HEK293 (cell line): Measurements from ENCODE around the gene CDK4.
A peak's percentile ranks its signal among the peaks of the same experiment; 100 is the strongest.

Experiments used
- CTCF ChIA-PET: fragments of 350-600 bp; formaldehyde crosslinking; extraction: SDS; loops from one replicate; lab custom pipeline; 2021; ENCODE audit warnings: antibody characterized with exemption; lab: Yijun Ruan, JAX
- POLR2A ChIA-PET: fragments of 300-600 bp; formaldehyde crosslinking; extraction: SDS; loops from one replicate; lab custom pipeline; 2020; ENCODE audit warnings: antibody characterized with exemption, inconsistent platforms; lab: Yijun Ruan, JAX
- H3K27ac ChIP-seq: fragments of 200-500 bp; sonication (Bioruptor generic); 2 replicates; pipeline ENCODE4 v1.5.1; 2014; ENCODE audit warnings: low read depth, low read length, control low read depth, inconsistent platforms; ENCODE audit errors: extremely low read depth
- H3K36me3 ChIP-seq, 2 experiments: fragments of 200-500 bp in 1 of 2; sonication (Bioruptor generic) in 1 of 2; 1 replicate in 1 of 2; 2 replicates in 1 of 2; pipeline ENCODE4 v1.5.1; 2014 to 2017; ENCODE audit warnings: inconsistent platforms in 2 of 2, low read length in 2 of 2; ENCODE audit not compliant: control insufficient read depth in 2 of 2, insufficient read depth in 1 of 2
- H3K4me1 ChIP-seq: fragments of 200-500 bp; sonication (Bioruptor generic); 2 replicates; pipeline ENCODE4 v1.5.1; 2014; ENCODE audit warnings: mild to moderate bottlenecking, low read length, inconsistent platforms; ENCODE audit not compliant: control insufficient read depth, insufficient read depth
- H3K4me3 ChIP-seq: 2 replicates; pipeline ENCODE4 v1.5.1; 2011; ENCODE audit warnings: low read depth, mild to moderate bottlenecking, control low read depth, low read length, moderate library complexity
- H3K9me3 ChIP-seq: fragments of 200-500 bp; sonication (Bioruptor generic); 2 replicates; pipeline ENCODE4 v1.5.1; 2014; ENCODE audit warnings: low read depth, low read length, inconsistent platforms; ENCODE audit not compliant: control insufficient read depth, insufficient read depth
- HOXC10 ChIP-seq: sonication (generic); formaldehyde crosslinking; IDR thresholded peaks from 2 replicates; pipeline ENCODE4 v1.8.1; 2023; ENCODE audit warnings: mild to moderate bottlenecking, missing genetic modification reagents
- REPIN1 ChIP-seq: fragments of 450-650 bp; formaldehyde crosslinking; IDR thresholded peaks from 2 replicates; pipeline ENCODE4 v1.5.1; 2017; ENCODE audit warnings: missing biosample characterization, missing genetic modification characterization, low read depth
- ZBTB48 ChIP-seq: fragments of 450-650 bp; formaldehyde crosslinking; IDR thresholded peaks from 2 replicates; pipeline ENCODE4 v1.5.1; 2016; ENCODE audit warnings: missing biosample characterization, missing genetic modification characterization
- ZNF416 ChIP-seq: fragments of 450-650 bp; formaldehyde crosslinking; IDR thresholded peaks from 2 replicates; pipeline ENCODE4 v1.5.1; 2016; ENCODE audit warnings: missing biosample characterization, missing genetic modification characterization
- ZNF600 ChIP-seq: fragments of 450-650 bp; formaldehyde crosslinking; IDR thresholded peaks from 2 replicates; pipeline ENCODE4 v1.5.1; 2016; ENCODE audit warnings: missing biosample characterization, missing genetic modification characterization
- TF ChIP-seq, protein P1 (sequence below): fragments of 450-650 bp; formaldehyde crosslinking; IDR thresholded peaks from 2 replicates; pipeline ENCODE4 v1.5.1; 2016; ENCODE audit warnings: missing biosample characterization, missing genetic modification characterization
- TF ChIP-seq, protein P2 (sequence below): fragments of 450-650 bp; formaldehyde crosslinking; IDR thresholded peaks from 2 replicates; pipeline ENCODE4 v1.5.1; 2016; ENCODE audit warnings: missing biosample characterization, missing genetic modification characterization, borderline replicate concordance
- TF ChIP-seq, protein P3 (sequence below): fragments of 450-650 bp; formaldehyde crosslinking; IDR thresholded peaks from 2 replicates; pipeline ENCODE4 v1.5.1; 2016; ENCODE audit warnings: missing biosample characterization, missing genetic modification characterization

The CDK4 gene

DNA sequence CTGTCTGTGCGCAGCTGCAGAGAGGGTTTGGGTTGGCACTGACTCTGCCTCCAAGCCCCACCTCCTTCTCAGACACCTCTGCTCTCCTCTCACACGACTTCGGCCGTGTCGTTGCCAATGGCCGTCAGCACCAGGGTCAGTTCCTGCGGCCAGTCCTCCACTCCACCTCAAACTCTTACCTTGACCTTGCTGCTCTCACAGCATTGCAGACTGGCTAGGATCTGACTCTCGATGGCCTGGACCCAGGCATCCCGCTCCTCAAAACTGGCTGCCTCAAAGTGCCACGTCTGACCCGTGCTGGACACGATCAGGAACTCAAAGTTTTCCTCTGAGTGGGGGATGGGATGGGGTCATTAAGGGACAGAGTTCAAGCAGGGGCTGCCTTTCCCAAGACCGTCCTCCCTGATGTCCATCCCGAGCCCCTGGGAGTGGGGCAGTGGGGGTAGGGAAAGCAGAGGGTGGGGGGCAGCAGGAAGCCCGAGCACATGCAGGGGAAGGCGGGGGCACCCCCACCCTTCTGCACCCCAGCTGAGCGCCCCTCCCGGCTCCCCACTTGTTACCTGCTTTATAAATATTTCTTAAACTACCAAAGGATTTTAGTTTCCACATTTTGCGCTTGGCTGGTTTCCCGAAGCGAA is 24.2 kb downstream of the CDK4 start:
- Histone ChIP-seq H3K4me1 (no peaks in the 10 kb centered on the region), H3K4me3 (no peak overlapping the region), H3K9me3 (no peaks in the 10 kb centered on the region), H3K27ac (no peak overlapping the region), H3K36me3 (no peaks in the 10 kb centered on the region)
- TF ChIP-seq, protein P1, sequence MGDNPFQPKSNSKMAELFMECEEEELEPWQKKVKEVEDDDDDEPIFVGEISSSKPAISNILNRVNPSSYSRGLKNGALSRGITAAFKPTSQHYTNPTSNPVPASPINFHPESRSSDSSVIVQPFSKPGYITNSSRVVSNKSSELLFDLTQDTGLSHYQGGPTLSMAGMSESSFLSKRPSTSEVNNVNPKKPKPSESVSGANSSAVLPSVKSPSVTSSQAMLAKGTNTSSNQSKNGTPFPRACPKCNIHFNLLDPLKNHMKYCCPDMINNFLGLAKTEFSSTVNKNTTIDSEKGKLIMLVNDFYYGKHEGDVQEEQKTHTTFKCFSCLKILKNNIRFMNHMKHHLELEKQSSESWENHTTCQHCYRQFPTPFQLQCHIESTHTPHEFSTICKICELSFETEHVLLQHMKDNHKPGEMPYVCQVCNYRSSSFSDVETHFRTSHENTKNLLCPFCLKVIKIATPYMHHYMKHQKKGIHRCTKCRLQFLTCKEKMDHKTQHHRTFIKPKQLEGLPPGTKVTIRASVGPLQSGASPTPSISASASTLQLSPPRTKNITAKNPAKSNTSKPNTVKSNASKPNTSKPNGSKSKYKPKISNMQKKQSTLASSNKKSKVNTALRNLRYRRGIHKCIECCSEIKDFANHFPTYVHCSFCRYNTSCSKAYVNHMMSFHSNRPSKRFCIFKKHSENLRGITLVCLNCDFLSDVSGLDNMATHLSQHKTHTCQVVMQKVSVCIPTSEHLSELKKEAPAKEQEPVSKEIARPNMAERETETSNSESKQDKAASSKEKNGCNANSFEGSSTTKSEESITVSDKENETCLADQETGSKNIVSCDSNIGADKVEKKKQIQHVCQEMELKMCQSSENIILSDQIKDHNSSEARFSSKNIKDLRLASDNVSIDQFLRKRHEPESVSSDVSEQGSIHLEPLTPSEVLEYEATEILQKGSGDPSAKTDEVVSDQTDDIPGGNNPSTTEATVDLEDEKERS = no peak
- TF ChIP-seq ZNF600 (tag by site-specific recombination) = 0 out of 2 replicates have a peak, but pooled peaks have one; percentile 5
- CTCF ChIA-PET = interaction anchor here (3.9 kb wide), 1 partner anchor 16 kb away, joined by 22 read pairs; the partner anchor contains the start of gene TSPAN31
- POLR2A ChIA-PET = no interaction called here

DNA sequence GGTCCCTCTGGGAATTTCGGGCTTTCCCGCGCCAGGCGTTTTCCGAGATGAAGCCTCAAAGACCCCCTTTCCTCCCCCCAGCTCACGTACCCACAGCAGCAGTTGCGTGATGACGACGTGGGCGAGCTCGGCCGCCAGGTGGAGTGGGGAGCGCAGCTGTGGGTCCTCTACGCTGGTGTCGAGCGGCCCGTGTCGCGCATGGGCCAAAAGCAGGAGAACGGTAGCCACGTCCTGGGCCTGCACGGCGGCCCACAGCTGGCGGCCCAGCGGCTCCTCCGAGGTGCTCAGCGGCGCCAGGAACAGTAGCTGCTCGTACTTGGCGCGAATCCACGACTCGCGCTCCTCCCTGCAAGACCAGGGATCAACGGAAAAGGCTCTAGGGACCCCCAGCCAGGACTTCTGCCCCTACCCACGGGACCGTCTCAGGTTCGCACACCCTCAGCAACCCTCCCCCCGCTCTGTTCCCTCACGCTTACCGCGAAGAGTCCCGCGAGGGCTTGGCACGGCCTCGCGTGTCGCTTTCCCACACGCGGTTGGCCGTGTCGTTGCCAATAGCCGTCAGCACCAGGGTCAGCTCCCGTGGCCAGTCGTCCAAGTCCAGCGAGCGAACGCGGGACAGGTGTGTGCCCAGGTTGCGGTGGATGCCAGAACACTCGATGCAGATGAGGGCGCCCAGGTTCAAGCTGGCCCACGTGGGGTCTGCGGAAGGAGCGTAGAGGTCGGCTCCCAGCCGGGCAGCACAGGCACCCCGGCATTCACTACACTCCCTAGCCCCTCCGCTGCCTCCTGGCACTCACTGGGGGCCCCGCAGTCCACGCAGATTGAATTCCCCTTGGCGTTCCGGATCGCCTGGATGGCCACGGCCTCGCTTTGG is 25.0 kb downstream of the CDK4 start:
- H3K4me3 ChIP-seq = peak overlapping the region; percentile 76
- H3K27ac ChIP-seq = peak overlapping the region; percentile 82; the same call in 1 of the 2 replicates
- TF ChIP-seq REPIN1 (tag by site-specific recombination) (no peak), ZNF416 (tag by site-specific recombination) (no peak), HOXC10 (CRISPR knock-in tag) (0 out of 2 replicates have a peak, but pooled peaks have one; percentile 12), ZNF600 (tag by site-specific recombination) (peak; percentile 77), ZBTB48 (tag by site-specific recombination) (peak; percentile 18; the same call in 1 of the 2 replicates)
- TF ChIP-seq, protein P2, sequence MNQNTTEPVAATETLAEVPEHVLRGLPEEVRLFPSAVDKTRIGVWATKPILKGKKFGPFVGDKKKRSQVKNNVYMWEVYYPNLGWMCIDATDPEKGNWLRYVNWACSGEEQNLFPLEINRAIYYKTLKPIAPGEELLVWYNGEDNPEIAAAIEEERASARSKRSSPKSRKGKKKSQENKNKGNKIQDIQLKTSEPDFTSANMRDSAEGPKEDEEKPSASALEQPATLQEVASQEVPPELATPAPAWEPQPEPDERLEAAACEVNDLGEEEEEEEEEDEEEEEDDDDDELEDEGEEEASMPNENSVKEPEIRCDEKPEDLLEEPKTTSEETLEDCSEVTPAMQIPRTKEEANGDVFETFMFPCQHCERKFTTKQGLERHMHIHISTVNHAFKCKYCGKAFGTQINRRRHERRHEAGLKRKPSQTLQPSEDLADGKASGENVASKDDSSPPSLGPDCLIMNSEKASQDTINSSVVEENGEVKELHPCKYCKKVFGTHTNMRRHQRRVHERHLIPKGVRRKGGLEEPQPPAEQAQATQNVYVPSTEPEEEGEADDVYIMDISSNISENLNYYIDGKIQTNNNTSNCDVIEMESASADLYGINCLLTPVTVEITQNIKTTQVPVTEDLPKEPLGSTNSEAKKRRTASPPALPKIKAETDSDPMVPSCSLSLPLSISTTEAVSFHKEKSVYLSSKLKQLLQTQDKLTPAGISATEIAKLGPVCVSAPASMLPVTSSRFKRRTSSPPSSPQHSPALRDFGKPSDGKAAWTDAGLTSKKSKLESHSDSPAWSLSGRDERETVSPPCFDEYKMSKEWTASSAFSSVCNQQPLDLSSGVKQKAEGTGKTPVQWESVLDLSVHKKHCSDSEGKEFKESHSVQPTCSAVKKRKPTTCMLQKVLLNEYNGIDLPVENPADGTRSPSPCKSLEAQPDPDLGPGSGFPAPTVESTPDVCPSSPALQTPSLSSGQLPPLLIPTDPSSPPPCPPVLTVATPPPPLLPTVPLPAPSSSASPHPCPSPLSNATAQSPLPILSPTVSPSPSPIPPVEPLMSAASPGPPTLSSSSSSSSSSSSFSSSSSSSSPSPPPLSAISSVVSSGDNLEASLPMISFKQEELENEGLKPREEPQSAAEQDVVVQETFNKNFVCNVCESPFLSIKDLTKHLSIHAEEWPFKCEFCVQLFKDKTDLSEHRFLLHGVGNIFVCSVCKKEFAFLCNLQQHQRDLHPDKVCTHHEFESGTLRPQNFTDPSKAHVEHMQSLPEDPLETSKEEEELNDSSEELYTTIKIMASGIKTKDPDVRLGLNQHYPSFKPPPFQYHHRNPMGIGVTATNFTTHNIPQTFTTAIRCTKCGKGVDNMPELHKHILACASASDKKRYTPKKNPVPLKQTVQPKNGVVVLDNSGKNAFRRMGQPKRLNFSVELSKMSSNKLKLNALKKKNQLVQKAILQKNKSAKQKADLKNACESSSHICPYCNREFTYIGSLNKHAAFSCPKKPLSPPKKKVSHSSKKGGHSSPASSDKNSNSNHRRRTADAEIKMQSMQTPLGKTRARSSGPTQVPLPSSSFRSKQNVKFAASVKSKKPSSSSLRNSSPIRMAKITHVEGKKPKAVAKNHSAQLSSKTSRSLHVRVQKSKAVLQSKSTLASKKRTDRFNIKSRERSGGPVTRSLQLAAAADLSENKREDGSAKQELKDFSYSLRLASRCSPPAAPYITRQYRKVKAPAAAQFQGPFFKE = no peak
- TF ChIP-seq, protein P3, sequence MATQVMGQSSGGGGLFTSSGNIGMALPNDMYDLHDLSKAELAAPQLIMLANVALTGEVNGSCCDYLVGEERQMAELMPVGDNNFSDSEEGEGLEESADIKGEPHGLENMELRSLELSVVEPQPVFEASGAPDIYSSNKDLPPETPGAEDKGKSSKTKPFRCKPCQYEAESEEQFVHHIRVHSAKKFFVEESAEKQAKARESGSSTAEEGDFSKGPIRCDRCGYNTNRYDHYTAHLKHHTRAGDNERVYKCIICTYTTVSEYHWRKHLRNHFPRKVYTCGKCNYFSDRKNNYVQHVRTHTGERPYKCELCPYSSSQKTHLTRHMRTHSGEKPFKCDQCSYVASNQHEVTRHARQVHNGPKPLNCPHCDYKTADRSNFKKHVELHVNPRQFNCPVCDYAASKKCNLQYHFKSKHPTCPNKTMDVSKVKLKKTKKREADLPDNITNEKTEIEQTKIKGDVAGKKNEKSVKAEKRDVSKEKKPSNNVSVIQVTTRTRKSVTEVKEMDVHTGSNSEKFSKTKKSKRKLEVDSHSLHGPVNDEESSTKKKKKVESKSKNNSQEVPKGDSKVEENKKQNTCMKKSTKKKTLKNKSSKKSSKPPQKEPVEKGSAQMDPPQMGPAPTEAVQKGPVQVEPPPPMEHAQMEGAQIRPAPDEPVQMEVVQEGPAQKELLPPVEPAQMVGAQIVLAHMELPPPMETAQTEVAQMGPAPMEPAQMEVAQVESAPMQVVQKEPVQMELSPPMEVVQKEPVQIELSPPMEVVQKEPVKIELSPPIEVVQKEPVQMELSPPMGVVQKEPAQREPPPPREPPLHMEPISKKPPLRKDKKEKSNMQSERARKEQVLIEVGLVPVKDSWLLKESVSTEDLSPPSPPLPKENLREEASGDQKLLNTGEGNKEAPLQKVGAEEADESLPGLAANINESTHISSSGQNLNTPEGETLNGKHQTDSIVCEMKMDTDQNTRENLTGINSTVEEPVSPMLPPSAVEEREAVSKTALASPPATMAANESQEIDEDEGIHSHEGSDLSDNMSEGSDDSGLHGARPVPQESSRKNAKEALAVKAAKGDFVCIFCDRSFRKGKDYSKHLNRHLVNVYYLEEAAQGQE = peak; percentile 81
- H3K36me3 ChIP-seq = no peaks in the 10 kb centered on the region; a peak in 1 of 3 replicates
- ChIA-PET CTCF (interaction anchor here (0.6 to 4.6 kb wide), 12 partner anchors 9 to 174 kb away, joined by 3 to 55 read pairs (median 7); partner anchors contain the start of genes OS9 and TSPAN31), POLR2A (interaction anchor here (0.6 to 2.2 kb wide), 5 partner anchors 8 to 223 kb away, joined by 3 to 15 read pairs (median 4); partner anchors contain the start of genes ARHGEF25, CDK4 and TSPAN31)
- no peaks in the 10 kb centered on the region for H3K4me1 ChIP-seq
- H3K9me3 ChIP-seq = no peaks in the 10 kb centered on the region
